ENCODE measurements around the gene NPIPB8. TPM values are rescaled to one million over a fixed set of nuclear protein-coding genes. Genes with fewer than 3 reads are reported as not detected.
"Not testable (repeated sequence)": the region's sequence is repeated elsewhere in the genome, so short reads cannot be mapped to it uniquely, and the experiment has no call there.

NPIPB8 gene
- polyA plus RNA-seq, 3 donors = 0.11 TPM; not detected in 2

- H2AFZ ChIP-seq (ENCODE audit: insufficient read depth, low read depth, low read length, poor library complexity, severe bottlenecking); H3K27ac ChIP-seq (ENCODE audit: low read depth in 1 of 2, low read length in 2 of 2); H3K27ac Mint-ChIP-seq; H3K27me3 ChIP-seq (ENCODE audit: control insufficient read depth in 2 of 2, insufficient read depth in 2 of 2, low read length in 2 of 2); H3K9me3 ChIP-seq (replicated peaks in 1 of 2; ENCODE audit: control insufficient read depth in 1 of 2, insufficient read depth in 1 of 2, low read length in 2 of 2); H3K9ac ChIP-seq (ENCODE audit: insufficient read depth, low read length, poor library complexity, severe bottlenecking); intact Hi-C loops (cut with micrococcal nuclease); H3K4me3 ChIP-seq (replicated peaks in 1 of 3; ENCODE audit: low read depth in 2 of 3, low read length in 3 of 3); H3K79me2 ChIP-seq (ENCODE audit: insufficient read depth, low read length); H3K9me3 Mint-ChIP-seq; DNase-seq; H3K4me3 Mint-ChIP-seq; H3K4me2 ChIP-seq (replicated peaks; ENCODE audit: extremely low read depth, low read length, poor library complexity, severe bottlenecking); H3K27me3 Mint-ChIP-seq (ENCODE audit: low read depth in 3 of 3); H4K20me1 ChIP-seq (ENCODE audit: insufficient read depth, low read length): not testable (repeated sequence)
- Mint-ChIP-seq H3K36me3 (peaks cover 29 to 36% of the 10 kb centered on the region in 2 donors), H3K4me1 (peaks cover 23% of the 10 kb centered on the region)
- 98% methylated on average over 9 of the region's 13 CpGs for WGBS (ENCODE audit: insufficient coverage)
- H3K36me3 ChIP-seq (replicated peaks in 1 of 2; ENCODE audit: control insufficient read depth in 1 of 2, insufficient read depth in 2 of 2, low read length in 2 of 2) = peaks cover 13 to 19% of the 10 kb centered on the region in 2 donors
- peaks cover 17 to 18% of the 10 kb centered on the region in 2 donors for H3K4me1 ChIP-seq (ENCODE audit: control insufficient read depth in 1 of 2, insufficient read depth in 2 of 2, low read length in 2 of 2)
These were observed 36.3 kb upstream of the NPIPB8 start for GRCh38 chr16:28601589-28601988.

GRCh38 chr16:28602062-28602461 is 35.8 kb upstream of the NPIPB8 start:
- DNase-seq; H3K27me3 ChIP-seq (ENCODE audit: control insufficient read depth in 2 of 2, insufficient read depth in 2 of 2, low read length in 2 of 2); H3K9ac ChIP-seq (ENCODE audit: insufficient read depth, low read length, poor library complexity, severe bottlenecking); H3K4me3 ChIP-seq (replicated peaks in 1 of 3; ENCODE audit: low read depth in 2 of 3, low read length in 3 of 3); H3K27ac Mint-ChIP-seq; H3K79me2 ChIP-seq (ENCODE audit: insufficient read depth, low read length); H3K4me3 Mint-ChIP-seq; H3K4me2 ChIP-seq (replicated peaks; ENCODE audit: extremely low read depth, low read length, poor library complexity, severe bottlenecking); H4K20me1 ChIP-seq (ENCODE audit: insufficient read depth, low read length); H3K27ac ChIP-seq (ENCODE audit: low read depth in 1 of 2, low read length in 2 of 2); H3K9me3 ChIP-seq (replicated peaks in 1 of 2; ENCODE audit: control insufficient read depth in 1 of 2, insufficient read depth in 1 of 2, low read length in 2 of 2); H3K27me3 Mint-ChIP-seq (ENCODE audit: low read depth in 3 of 3); H2AFZ ChIP-seq (ENCODE audit: insufficient read depth, low read depth, low read length, poor library complexity, severe bottlenecking); H3K9me3 Mint-ChIP-seq; intact Hi-C loops (cut with micrococcal nuclease): not testable (repeated sequence)
- Mint-ChIP-seq H3K36me3 (peaks cover 34 to 40% of the 10 kb centered on the region in 2 donors), H3K4me1 (peaks cover 19% of the 10 kb centered on the region)
- H3K4me1 ChIP-seq (ENCODE audit: control insufficient read depth in 1 of 2, insufficient read depth in 2 of 2, low read length in 2 of 2) = peaks cover 12 to 13% of the 10 kb centered on the region in 2 donors
- peaks cover 17 to 23% of the 10 kb centered on the region in 2 donors for H3K36me3 ChIP-seq (replicated peaks in 1 of 2; ENCODE audit: control insufficient read depth in 1 of 2, insufficient read depth in 2 of 2, low read length in 2 of 2)
- no CpG with 5 or more reads among the region's 10 CpGs for WGBS (ENCODE audit: insufficient coverage)

- Histone ChIP-seq H3K79me2 (ENCODE audit: insufficient read depth, low read length) (no peaks in the 10 kb centered on the region), H2AFZ (ENCODE audit: insufficient read depth, low read depth, low read length, poor library complexity, severe bottlenecking) (no peak overlapping the region), H3K27me3 (ENCODE audit: control insufficient read depth in 2 of 2, insufficient read depth in 2 of 2, low read length in 2 of 2) (no peaks in the 10 kb centered on the region), H3K4me2 (replicated peaks; ENCODE audit: extremely low read depth, low read length, poor library complexity, severe bottlenecking) (no peak overlapping the region), H3K4me1 (ENCODE audit: control insufficient read depth in 1 of 2, insufficient read depth in 2 of 2, low read length in 2 of 2) (peaks cover 7 to 8% of the 10 kb centered on the region in 2 donors), H4K20me1 (ENCODE audit: insufficient read depth, low read length) (peaks cover 9% of the 10 kb centered on the region), H3K9me3 (replicated peaks in 1 of 2; ENCODE audit: control insufficient read depth in 1 of 2, insufficient read depth in 1 of 2, low read length in 2 of 2) (no peaks in the 10 kb centered on the region), H3K36me3 (replicated peaks in 1 of 2; ENCODE audit: control insufficient read depth in 1 of 2, insufficient read depth in 2 of 2, low read length in 2 of 2) (peaks cover 18 to 23% of the 10 kb centered on the region in 2 donors), H3K4me3 (replicated peaks in 1 of 3; ENCODE audit: low read depth in 2 of 3, low read length in 3 of 3) (no peak overlapping the region), H3K27ac (ENCODE audit: low read depth in 1 of 2, low read length in 2 of 2) (no peak overlapping the region), H3K9ac (ENCODE audit: insufficient read depth, low read length, poor library complexity, severe bottlenecking) (no peak overlapping the region)
- no peak for DNase-seq
- TF ChIP-seq CTCF (IDR thresholded peaks at IDR 0.05) = no peak
- Mint-ChIP-seq H3K4me3 (no peak overlapping the region), H3K9me3 (no peaks in the 10 kb centered on the region), H3K27me3 (ENCODE audit: low read depth in 3 of 3) (peaks cover 0 to 6% (median 5%) of the 10 kb centered on the region in 3 donors), H3K4me1 (peaks cover 17% of the 10 kb centered on the region), H3K36me3 (peaks cover 36 to 45% of the 10 kb centered on the region in 2 donors), H3K27ac (no peak overlapping the region)
- intact Hi-C loops (cut with micrococcal nuclease) = no loop called here
- WGBS (ENCODE audit: insufficient coverage) = no CpG with 5 or more reads among the region's 6 CpGs
These were observed 35.3 kb upstream of the NPIPB8 start for GRCh38 chr16:28602529-28602928.
